IPS-NIHi7 (cell line): ENCODE measurements around the gene LZTS3.
"Not testable (repeated sequence)": the region's sequence is repeated elsewhere in the genome, so short reads cannot be mapped to it uniquely, and the experiment has no call there.

Source experiments
- DNase-seq: peaks from one replicate; pipeline ENCODE4 v3.0.0; 2012; ENCODE audit warnings: mixed read lengths; ENCODE audit errors: extremely low spot score

The LZTS3 gene

DNA sequence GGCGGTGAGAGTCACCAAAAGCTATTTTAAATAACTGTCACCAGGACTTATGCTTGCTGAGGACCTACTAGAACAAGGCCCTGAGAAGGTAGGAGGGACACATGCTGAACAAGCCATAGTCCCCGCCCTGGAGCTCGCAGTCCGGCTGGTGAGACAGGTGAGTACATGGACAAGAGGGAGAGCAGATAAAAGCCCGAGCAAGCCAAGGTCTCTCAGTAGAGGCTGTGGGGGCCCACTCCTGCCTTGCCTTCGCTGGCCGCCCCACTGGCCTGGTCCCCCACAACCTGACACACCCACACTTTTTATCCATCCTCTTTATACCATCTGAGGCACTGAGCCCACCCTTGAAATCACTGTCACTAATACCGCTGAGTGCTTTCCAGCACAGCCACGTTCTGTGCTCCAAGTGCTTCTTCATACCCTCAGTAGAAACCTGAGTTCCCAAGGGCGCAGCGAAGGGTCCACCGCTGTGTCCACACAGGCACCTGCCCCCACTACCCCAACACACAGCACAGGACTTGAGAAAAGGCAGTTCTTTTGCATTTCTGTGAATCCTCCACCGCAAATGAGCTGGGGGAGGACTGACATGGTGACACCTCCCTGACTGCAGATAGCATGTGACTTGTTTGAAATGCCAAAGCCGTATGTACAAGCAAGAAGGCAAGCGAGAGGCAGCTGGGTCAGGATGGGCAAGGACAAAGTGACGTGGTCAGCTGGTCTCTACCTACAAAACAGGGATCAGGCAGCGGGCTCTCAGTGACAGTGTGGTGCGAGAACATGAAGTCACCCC is 19.1 kb upstream of the LZTS3 start:
- no peak for DNase-seq

DNA sequence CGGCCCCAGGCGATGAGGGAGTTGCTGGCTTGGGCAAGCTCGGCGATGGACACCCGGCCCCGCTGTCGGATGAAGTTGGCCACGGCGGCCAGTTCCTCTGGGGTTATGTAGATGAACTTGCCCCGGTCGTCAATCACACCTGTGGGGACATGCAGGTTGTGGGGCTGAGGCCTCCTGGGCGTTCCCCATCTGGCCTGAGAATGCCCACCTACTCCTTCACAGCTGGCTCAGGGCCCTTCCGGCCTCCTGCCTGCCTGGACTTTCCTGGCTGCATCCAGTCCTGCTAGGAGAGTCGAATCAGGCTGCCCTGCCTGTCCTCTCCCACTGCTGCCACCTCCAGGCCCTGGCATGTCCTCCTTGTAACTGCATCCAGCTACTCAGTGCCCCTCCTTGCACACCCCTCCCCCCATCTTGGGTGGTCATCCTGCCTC is 17.3 kb upstream of the LZTS3 start:
- no peak for DNase-seq

DNA sequence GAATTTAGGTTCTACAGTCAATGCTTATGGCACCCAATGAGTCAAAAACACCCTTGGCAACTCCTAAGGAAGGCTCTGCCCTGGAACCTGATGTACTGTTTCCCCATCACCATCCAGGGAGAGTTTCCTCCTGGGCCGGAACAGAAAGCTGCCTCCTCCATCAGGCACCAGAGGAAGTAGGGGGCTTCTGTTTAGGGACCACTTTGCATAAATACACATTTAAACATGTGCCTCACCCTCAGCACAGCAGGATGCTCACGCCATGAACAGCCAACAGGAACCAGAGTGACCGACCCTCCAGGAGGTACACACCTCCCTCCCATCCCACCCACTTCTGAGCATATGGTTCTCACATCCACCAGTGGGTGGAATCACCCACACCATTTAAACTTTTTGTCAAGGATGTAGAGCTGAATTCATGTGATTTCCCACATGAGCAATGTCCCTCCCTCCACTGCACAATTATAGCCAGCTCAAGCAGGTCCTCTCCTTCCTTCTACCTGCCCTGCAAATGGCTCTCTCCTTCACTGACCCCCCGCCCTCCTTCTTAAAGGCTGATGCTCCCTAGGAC is 16.3 kb upstream of the LZTS3 start:
- no peak for DNase-seq

DNA sequence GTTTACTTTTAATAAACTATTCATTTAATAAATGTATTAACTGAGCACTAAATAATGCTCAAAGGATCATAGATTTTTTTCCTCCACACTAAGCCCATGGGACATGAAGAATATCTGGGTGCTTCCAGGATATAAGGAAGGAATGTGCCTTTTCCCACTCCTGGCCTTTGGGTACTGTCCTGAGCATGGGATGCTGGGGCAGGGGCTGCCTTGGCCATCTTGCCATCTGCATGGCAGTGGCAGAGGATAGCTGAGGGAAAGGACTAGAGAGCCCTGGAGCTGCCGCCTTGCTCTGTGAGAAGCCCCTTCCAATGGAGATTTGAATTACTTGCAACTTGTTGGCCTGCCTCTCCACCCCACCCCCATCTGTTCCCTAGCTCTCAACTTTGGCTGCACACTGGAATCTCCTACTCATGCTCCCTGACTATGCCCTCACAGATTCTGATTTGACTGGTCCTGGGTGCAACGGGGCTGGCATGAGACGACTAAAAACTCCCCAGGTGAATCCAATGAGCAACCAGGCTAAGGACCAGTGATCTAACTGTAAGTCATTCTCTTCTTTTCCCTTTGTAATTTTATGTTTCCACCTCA is 15.6 kb upstream of the LZTS3 start:
- DNase-seq = no peak

DNA sequence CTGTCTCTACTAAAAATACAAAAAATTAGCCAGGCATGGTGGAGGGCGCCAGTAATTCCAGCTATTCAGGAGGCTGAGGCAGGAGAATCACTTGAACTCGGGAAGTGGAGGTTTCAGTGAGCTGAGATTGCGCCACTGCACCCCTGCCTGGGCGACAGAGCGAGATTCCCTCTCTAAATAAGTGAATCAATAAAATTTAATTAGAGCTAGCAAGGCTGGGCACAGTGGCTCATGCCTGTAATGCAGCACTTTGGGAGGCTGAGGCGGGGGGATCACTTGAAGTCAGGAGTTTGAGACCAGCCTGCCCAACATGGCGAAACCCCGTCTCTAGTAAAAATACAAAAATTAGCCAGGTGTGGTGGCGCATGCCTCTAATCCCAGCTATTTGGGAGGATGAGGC is 14.5 kb upstream of the LZTS3 start:
- not testable (repeated sequence) for DNase-seq

DNA sequence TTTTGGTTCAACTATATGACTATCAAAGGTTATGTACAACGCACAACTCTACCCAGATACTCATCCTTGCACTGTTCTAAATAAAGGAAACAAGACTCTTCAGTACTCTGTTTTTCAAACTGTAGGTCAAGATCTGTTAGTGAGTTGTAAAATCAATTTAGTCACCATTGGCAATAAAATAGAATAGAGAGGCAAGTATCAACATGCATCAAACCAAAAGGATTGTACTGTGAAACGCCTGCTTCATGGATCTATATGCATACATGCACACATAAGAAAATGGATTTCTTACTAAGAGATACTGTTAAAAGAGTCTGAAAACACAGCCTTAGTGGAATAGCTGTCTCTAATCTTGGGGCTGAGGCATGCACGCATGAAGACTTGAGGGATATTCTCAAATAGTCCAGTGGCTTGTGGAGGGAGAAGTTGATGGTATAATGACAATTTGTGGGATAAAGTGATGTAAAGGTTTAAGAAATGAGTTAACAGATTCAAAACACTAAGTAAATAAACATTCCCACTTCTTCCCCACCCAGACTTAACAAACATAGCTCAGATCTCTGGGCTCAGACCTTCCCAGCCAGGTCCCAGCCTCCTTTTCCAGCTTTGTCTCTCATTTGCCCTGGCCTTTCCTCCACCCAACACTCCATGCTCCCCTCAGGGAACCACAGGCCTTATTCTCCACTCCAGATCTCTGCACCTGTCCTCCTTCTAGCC is 10.7 kb upstream of the LZTS3 start:
- no peak for DNase-seq

DNA sequence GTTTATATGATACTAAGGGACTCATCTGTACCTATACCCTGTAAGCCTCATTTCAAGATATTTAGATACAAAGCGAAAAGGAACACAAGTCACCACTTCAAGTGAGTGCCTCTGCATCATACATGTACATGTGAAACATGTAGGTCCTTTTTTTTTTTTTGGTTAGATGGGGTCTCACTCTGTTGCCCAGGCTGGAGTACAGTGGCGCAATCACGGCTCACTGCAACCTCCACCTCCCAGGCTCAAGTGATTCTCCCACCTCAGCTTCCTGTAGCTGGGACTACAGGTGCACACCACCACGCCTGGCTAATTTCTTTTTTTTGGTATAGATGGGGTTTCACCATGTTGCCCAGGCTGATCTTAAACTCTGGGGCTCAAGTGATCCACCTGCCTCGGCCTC is 9.1 kb upstream of the LZTS3 start:
- DNase-seq = not testable (repeated sequence)

DNA sequence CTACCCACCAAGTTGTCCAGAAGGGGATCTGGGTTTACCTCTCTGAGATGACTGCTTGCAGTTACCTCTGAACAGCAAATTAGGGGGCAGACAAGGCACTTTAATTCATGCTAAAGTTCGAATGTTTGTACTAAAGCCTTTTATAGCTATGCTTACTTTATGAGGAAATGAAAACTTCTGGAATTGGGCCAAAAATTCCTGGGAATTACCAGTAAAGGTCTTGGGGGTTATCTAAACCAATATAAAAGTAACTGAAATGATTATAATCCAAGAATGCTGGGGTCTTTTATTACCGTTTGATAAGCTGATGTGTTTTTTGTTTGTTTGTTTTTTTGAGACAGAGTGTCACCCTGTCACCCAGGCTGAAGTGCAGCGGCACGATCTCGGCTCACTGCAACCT is 7.9 kb upstream of the LZTS3 start:
- DNase-seq = no peak

DNA sequence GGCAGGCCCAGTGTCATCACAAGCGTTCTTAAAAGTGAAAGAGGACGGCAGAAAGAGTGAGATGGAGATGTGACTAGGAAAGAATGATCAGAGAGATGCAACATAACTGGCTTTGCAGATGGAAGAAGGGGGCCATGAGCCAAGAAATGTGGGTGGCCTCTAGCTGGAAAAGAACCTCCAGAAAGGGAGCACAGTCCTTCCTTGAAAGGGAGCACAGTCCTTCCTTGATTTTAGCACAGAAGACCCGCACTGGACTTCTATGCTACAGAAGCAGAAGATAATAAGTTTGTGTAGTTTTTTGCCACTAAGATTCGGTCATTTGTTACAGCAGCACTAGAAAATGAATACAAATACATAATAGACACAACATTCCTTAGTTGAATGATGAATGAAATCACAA is 7.0 kb upstream of the LZTS3 start:
- DNase-seq = no peak

DNA sequence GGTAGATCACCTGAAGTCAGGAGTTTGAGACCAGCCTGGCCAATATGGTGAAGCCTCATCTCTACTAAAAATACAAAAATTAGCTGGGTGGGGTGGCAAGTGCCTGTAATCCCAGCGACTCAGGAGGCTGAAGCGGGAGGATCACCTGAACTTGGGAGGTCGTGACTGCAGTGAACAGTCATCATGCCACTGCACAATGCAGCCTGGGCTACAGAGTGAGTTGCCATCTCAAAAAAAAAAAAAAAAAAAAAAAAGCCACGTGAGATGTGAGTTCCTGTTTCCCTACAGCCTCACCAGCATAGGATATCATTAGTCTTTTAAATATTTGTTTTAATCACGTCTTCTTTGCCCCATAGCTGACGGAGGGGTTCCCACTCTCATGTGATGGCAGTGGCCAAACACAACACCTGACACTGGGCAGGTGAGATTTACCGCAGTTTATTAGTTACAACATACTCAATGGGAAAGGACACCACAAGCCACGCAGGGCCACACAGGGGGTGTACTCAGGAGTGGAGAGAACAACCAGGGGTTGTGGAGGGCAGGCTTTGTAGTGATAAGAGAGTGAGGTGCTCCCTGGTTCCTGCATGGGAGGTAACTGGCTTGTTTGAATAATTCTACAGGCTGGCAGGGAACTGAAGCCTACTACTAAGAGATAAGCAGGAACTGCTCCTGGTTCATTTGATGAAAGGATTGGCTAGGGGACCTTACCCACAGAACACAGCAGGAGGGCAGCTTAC is 4.6 kb upstream of the LZTS3 start:
- DNase-seq = no peak

DNA sequence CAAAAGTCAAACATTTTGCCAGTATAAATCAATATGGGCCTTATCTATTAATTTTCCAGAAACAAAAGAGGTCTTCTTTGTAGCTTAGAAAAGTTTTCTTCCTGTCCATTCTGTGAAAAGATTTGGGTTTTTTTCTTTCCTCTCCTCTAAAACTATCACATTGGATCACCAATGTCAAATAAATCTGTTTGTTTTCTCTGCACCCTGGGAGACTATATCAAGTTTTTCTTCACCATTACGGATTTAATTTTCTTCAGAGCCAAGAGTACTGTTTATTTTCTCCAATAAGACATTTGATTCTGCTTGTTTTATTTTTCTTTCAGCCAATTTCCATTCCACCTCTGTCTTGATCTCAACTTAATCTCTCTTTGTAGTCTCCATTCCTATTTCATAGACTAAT is 1.9 kb upstream of the LZTS3 start:
- DNase-seq = no peak

DNA sequence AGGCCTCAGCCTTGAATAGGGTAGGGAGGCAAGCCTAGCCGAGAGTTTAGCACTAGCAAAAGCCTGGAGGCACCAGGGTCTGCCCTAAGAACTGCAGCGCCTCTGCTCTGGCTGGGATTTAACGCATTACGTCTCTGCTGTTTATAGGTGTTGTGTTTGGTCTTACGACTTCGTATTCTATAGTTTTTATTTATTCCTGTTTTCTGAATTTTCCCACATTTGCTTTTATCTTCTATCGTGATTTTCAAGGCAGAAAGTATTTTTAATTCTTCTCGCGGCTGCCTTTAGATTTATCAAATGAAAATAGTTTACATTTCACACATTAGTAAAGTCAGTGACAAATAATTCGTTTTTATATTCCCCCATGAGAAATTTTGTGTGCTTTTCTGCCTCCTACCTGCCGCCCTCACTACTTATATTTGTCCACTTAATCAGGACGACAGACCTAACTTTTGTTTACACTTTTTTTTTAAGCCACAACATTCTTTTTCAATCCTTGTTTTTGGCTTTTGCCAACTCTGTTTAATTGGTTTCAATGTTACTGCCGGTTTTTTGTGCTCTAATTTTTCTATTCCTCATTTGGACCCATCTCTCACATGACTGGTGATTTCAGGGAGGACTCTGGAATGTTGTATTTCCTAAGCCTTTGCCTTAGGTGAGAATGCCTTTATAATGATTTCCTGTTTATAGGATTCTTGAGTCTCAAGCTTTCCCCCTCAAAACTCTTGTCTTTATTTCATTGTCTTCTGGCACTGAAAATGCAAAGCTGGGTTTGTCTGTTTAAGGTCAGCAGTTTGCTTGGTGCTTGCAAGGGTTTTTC is 1.3 kb upstream of the LZTS3 start:
- DNase-seq = peak; percentile 71

DNA sequence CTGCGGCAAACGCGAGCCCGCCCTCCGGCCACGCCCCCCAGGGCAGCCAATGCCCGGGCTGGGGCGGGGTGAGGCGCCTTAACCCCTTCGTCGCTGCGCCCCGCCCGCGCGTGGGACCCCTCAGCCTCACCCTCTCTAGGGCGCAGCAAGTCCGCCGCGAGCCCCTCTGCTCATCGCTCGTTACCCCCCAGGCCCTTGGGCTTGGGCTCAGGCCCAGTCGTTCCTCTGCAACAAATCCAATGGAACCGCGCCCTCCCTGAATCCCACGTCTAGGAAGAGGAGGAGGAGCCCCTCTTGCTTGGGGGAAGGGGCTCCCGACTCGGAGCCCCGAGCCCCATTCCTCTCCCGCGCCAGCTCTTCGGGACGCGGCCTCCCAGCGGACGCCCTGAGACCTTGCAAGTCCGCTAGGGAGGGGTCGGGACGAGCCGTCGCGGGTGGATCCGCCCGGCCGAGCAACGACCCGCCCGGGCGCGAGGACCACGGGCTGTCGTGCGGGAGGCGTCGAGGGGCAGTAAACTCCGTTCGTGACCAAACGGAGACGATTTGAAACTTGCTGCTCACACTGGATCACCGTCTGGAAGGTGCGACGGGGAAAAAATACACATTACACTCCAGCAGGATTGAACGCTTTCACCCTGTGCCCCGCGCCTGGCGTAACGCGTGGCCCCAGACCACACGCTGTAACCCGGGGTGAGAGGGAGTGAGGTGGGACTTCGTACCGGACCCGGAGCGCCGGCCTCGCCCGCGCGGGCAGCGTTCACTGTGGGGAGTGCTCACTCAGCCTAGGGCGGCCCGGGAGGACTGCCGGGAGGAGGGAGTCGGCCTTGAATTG is 477 bp upstream of the LZTS3 start:
- peak; percentile 97 for DNase-seq

DNA sequence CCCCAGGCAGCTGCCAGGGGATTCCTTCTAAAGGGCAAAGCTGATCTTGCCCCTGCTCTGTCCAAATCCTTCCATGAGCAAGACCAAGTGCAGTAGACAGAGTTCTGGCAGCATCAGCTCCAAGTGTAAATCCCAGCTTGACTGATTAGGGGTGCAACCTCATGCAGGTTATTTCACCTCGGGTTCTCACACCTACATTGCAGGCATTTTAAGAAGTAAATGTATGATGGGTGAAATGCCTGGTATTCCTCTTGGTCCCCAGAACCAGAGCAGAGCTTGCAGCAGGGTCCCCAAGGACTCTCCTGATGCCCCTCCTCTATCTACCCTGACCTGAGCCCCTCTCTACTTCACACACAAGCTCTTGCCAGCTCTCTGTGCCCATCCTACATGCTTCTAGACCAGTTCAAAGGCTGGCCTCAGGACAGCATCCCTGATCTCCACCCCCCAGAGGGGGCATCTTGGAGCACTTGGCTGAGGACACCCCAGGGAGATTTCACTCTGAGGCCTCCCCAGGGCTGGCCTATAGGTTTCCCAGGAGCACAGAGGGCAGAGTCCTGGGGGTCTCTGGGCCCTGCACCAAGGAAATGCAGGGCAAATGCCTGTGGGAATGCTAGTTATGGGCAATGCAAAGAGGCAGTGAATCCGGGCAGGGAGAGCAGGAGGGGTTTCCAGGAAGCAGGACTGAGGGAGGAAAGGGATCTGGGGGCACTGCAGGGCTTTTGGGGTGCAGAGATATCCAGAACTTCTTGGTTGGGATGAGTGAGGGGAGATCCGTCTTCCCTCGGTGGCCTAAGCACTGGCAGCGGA is 1.0 kb downstream of the LZTS3 start:
- DNase-seq = no peak

DNA sequence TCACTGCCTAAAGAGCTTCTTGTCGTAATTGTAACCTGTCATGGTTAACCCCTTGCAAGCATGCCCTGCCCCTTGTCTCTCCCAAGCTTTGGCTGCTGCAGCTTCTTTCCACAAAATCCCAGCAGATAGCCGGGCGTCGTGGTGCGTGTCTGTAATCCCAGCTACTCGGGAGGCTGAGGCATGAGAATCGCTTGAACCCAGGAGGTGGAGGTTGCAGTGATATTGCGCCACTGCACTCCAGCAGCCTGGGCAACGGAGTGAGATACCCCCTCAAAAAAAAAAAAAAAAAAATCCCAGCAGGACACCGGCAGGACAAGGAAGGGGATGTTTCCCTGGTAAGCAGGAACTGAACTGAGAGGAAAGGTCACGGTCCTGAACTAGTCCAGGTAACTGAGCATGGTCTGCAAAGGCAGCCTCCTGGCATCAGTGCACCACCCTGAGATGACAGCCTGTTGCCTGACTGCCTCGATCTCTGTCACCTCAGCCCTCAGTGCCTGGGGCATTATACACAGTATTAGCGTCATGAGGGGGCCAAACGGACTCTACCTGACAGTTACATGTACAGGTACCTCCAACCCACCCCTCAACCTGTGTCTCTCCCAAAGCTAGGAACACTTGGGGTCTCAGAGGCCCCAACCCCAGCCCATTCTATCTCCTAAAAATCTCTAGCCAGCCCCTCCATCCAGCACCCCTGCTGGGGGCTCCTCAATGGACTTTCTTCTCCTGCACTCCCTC is 1.8 kb downstream of the LZTS3 start:
- DNase-seq = no peak

DNA sequence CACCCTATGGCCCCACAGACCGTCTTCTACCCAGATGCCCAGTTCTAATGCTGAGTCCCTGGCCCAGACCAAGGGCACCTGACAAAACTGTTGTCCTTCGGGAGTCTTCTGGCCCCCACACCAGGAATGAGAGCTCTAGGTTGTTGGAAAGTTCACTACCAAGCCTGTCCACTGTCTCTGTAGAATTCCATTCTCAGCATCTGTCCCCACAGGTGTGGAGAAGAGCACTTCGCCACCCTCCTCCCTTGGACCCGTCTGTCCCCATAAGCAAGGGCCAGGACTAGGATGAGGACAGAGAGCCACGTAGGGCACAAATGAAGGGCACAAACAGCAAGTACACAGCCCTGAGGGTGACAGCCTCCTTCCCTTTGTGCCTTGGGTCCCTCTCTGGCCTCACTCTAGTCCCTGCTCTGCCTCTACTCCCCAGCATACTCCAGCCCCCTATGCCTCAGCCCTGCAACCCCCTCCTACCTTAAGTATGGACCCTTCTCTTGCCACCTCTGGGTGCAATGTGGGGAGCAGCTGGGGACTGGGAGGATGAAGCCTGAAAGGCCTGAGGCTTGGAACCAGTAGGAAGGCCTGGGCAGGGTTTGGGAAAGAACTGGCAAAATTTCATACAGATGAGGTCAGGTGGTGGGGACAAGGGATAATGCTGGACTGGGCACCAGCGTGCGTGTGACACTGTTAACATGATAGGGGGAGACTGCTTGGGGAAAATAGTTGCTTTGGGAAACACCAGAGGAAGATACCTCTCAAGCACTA is 4.3 kb downstream of the LZTS3 start:
- no peak for DNase-seq

DNA sequence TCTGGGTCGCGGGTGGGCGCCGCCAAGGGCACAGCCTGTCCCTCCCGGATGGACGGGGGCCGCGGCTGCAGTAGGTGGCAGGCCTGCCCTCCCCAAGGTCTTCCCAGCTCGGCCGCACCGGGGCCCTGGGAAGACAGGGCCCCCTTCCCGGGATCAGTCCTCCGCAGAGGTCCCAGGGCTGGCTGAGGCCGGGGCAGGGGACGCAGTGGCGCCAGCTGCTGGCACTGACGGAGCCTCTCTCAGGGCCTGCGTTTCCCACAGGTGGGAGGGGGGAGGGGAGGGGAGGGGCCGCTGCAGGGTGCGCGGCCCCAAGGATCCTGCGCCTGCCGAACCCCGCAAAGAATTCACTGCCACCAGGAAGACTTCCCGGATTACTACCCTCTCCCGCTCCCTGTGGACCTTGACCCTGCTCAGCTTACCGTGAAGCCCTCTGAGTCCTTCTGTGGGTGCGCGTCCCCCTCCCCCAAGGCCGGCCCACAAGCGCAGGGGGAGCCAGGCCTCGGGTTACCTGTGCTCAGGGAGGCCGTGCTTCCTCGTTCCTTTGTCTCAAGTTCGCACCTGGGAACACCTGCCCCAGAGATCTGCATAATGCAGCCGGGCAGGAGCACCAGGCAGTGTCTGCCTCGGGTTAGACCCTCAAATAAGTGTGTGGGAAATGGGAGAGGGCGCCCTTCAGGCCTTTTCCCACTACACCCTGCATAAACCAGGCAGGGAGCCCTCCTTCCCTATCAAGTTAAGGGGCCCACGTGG is 5.1 kb downstream of the LZTS3 start:
- peak; percentile 83 for DNase-seq
